ENCODE results near the gene RHBDL3.
"Not testable (repeated sequence)": the region's sequence is repeated elsewhere in the genome, so short reads cannot be mapped to it uniquely, and the experiment has no call there.

Gene RHBDL3

DNA sequence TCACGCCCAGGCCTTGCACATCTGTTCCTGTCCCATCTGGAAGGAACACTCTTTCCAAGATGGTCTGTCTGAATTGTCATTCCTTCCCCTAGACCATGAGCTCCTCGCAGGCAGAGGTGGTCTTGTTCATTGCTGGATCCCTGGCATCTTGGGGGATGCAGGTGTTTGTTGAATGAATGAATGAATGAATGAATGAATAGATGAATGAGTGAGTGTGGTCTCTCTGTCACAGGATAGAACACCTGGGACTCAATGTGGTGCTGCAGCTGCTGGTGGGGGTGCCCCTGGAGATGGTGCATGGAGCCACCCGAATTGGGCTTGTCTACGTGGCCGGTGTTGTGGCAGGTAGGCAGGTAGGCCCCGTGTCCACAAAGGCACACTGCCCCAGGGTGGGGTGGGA, 32.2 kb downstream of the RHBDL3 start:
- no peak for DNase-seq

- peak in 1 of 2 experiments; percentile 26 for DNase-seq
Observed at GRCh38 chr17:32298298-32298697, 32.7 kb downstream of the RHBDL3 start.

GRCh38 chr17:32298721-32299579, 33.3 kb downstream of the RHBDL3 start:
- DNase-seq = no peak

- no peak for DNase-seq
Observed at GRCh38 chr17:32299580-32300164, 34.0 kb downstream of the RHBDL3 start.

DNA sequence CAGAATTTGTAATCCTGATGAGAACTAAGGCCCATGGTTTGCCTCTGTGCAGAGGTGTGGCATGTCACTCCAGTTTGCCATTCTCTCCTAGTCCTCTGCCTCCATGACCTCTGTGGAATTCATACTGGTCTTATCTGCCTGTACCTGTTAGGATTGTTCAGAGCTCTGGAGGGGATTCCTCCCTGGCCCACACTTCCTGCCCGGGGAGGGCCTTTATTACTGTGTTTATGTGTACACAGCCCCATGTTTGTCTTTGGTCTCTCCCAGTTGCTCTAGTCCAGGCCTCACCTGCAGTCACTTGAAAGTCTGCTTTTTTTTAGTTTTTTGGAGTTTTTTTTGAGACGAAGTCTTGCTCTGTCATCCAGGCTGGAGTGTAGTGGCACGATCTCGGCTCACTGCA, 36.4 kb downstream of the RHBDL3 start:
- DNase-seq = no peak

DNA sequence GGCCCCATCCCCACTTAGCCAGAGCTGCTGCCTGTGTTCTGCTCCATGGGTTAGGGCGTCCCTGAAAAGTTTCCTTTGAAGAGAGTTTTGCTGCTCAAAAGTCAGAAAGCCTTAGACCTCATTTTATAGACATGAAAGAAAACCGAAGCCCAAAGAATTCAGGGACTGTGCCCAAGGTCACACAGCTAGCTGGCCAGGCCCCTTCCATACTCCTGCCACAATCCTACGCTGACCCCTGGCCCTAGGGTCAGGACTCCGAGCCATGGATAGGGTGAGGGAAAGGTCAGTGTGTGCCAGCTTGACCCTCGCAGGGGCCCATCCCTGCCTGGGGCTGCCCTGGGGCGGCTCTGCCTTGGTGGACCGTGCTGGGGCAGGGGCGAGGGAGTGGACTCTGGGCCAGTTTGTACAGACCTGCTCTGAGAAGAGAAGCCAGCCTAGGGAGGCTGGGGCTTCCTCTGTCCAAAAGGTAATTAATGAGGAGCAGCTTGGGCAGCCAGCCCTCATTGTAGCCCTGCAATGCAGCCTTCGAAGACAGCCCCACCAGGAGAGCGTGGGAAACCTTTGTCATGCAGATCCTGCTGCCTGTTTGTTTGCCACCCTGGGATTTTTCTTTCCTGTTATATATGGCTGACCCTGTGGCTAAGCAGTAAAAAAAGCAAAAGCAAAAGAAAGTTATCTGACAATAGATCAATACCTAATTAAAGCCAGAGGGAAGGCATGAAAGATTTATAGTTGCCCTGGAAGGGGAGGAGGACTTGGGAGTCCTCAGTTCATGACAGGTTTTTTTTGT, 37.4 kb downstream of the RHBDL3 start:
- no peak for DNase-seq

GRCh38 chr17:32303781-32304288, 38.2 kb downstream of the RHBDL3 start:
- DNase-seq = no peak

GRCh38 chr17:32305049-32305448, 39.4 kb downstream of the RHBDL3 start:
- DNase-seq = no peak

DNA sequence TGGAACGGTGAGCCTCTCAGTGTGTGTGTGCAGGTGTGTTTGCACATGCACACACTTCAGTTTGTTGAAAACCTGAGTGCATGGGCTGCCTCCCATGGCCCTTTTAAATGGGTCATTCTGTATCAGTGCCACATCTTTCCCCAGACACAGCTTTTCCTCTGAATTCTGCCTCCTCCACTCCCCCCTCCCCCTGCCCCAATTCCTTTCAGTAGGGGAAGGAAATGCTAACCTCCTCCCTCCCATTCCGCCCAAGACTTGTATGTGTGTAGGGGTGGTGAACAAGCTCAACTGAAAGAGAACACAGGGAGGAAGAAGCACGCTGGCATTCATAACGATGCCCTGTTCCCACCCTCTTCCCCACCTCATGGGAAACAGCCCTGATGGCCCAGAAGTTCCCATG, 42.0 kb downstream of the RHBDL3 start:
- no peak for DNase-seq

- DNase-seq = peak; percentile 16 to 28
Observed at GRCh38 chr17:32311028-32311536, 45.5 kb downstream of the RHBDL3 start.

DNA sequence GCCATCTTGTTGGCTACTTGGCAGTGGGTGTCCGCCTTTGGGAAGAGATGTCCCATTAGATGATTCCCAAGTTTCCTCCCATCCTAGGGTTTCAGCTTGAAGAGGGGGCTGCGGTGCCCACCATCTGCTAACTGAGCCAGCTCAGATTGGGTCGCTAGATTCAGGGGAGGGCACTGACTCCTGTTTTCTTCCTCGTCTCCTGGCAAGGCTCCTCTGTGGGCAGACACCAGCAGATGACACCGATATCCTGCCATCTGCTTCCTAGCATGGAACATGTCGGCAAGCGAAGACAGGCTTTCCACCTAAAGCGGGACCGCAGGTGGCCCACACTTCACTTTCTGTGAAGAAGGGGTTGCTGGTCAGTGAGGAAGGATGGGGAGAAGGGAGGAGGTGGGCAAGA, 49.0 kb downstream of the RHBDL3 start:
- DNase-seq = peak in 1 of 2 experiments; percentile 5

DNA sequence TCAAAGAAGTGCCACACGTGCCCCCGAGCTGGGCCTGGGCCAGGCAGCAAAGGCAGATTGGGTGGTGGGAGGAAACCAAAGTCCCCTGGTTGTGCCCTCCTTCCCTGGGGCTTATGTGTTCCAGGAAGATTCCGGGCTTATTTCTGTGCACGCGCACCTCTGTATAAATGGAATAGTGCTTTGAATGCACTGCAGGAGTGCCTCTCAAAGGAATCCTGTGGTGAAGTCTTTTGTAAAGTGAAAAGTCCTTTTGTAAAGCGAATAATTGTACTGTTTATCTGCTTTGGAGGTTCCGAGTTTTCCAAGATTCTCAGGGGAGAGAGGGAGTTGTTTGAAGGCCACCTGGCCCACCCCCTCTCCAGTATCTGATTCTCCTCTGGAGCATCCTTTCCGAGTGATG, 49.5 kb downstream of the RHBDL3 start:
- no peak for DNase-seq

GRCh38 chr17:32316653-32317052, 51.0 kb downstream of the RHBDL3 start:
- not testable (repeated sequence) for DNase-seq

DNA sequence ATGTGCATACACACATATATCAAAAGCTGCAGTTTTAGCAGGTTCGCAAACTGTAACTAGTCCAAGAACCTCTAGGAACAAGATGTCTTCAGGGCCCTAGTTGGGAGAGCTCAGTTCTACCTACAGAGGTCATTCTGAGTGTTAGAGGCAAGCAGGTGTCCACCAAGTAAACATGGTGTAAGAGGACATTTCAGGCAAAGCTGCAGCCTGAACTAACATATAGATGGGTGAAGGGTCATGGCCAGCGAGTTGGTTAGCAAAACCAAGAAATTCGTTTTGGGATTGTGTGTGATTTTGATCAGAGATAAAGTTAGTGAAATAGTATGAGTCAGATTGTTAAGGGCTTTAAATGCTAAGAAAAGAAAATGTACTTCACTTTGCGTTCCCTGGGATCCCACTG, 51.7 kb downstream of the RHBDL3 start:
- no peak for DNase-seq

- DNase-seq = no peak
Observed at GRCh38 chr17:32318071-32318470, 52.4 kb downstream of the RHBDL3 start.

DNA sequence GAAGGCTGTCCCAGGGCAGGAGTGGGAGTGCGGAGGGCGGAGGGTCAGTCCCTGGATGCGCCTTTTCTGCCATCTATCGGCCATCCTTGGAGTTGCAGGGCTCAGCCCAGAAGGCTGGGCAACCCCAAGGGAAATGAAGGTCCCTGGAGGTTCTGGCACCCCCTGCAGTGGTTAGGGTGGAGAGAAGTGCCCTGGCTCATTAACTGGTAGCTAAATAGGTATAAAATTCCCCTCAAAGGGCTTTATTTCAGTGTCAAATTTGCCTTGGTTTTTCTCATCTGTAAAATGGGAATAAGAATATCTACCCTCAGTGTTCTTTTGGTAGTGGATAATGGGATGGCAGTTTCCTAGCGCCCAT, 53.9 kb downstream of the RHBDL3 start:
- DNase-seq = peak; percentile 16 to 71

DNA sequence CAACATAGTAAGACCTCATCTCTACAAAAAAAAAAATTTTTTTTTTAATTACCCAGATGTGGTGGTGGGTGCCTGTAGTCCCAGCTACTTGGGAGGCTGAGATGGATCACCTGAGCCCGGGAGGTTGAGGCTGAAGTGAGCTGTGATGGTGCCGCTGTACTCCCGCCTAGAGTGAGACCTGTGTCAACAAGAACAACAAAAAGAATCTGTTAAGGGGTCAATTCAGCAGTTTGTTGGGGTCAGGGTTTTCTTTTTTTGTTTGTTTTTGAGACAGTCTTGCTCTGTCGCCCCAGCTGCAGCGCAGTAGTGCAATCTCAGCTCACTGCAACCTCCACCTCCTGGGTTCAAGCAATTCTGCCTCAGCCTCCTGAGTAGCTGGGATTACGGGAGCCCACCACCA, 54.4 kb downstream of the RHBDL3 start:
- DNase-seq = not testable (repeated sequence)

- no peak for DNase-seq
Observed at GRCh38 chr17:32320847-32321246, 55.2 kb downstream of the RHBDL3 start.

GRCh38 chr17:32323046-32323445, 57.4 kb downstream of the RHBDL3 start:
- no peak for DNase-seq

- DNase-seq = no peak
Observed at GRCh38 chr17:32323811-32324491, 58.3 kb downstream of the RHBDL3 start.

DNA sequence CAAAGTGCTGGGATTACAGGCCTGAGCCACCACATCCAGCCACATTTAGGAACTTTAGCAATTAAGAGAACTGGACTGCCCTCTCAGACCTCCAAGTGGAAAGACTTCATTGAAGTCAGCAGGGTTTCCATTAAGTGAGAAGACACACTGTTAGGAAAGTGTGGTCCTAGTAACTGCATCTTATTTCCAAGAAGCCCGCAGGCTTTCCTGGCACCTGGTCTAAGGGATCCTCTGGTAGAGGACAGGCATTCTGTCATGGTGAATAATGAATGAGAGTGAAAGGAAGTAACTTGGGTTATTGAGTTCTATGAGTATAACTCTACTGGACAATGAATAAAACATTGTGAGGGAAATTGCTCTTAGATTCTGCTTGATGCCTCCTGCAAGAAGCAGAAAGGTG, 62.3 kb downstream of the RHBDL3 start:
- no peak for DNase-seq

DNA sequence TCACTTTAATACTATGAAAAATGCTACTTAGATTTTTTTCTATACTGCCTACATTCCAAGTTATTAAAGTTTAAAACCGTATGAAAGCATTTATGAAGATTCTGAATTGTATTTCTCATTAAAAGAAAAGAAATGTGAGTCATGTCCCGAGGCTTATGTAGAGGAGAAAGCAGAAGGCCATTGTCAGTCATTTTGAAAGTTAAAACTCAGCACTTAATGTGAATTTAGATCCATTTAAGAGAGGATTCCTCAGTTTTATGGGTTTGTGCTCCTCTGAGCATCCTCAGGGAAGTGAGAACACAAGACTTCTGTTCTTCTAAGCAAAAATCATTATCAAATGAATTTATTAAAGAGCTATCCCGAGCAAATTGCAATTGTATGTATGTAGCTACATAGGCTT, 64.5 kb downstream of the RHBDL3 start:
- no peak for DNase-seq
